Measurements from ENCODE around the gene ADRM1.

DNA sequence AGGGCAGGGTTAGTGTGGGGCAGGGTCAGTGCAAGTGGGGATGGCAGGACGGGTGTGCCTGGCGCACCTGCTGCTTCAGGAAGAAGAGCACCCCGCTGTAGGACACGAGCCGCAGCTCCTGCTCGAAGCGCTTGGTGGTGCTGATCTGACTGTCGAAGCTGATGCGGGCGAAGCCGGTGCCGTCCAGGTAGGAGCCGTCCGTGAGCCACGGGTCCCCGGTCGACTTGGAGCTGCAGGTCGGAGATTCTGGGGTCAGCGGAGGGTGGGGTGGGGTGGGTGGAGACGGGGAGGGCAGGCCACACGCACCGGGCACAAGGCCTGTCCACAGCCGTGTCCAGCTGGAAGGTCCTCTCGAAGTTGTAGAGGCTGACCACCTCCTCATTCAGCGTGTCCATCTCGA lies 10.2 kb downstream of the ADRM1 start:
- TF ChIP-seq, protein P1, sequence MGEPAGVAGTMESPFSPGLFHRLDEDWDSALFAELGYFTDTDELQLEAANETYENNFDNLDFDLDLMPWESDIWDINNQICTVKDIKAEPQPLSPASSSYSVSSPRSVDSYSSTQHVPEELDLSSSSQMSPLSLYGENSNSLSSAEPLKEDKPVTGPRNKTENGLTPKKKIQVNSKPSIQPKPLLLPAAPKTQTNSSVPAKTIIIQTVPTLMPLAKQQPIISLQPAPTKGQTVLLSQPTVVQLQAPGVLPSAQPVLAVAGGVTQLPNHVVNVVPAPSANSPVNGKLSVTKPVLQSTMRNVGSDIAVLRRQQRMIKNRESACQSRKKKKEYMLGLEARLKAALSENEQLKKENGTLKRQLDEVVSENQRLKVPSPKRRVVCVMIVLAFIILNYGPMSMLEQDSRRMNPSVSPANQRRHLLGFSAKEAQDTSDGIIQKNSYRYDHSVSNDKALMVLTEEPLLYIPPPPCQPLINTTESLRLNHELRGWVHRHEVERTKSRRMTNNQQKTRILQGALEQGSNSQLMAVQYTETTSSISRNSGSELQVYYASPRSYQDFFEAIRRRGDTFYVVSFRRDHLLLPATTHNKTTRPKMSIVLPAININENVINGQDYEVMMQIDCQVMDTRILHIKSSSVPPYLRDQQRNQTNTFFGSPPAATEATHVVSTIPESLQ (CRISPR knock-in tag; IDR thresholded peaks at IDR 0.05) = no peak
- TF ChIP-seq GTF2I (CRISPR knock-in tag; conservative IDR thresholded peaks at IDR 0.05) = no peak
- TF ChIP-seq, protein P2, sequence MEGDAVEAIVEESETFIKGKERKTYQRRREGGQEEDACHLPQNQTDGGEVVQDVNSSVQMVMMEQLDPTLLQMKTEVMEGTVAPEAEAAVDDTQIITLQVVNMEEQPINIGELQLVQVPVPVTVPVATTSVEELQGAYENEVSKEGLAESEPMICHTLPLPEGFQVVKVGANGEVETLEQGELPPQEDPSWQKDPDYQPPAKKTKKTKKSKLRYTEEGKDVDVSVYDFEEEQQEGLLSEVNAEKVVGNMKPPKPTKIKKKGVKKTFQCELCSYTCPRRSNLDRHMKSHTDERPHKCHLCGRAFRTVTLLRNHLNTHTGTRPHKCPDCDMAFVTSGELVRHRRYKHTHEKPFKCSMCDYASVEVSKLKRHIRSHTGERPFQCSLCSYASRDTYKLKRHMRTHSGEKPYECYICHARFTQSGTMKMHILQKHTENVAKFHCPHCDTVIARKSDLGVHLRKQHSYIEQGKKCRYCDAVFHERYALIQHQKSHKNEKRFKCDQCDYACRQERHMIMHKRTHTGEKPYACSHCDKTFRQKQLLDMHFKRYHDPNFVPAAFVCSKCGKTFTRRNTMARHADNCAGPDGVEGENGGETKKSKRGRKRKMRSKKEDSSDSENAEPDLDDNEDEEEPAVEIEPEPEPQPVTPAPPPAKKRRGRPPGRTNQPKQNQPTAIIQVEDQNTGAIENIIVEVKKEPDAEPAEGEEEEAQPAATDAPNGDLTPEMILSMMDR (IDR thresholded peaks at IDR 0.05) = no peak
- TF ChIP-seq CREB1 (CRISPR knock-in tag; IDR thresholded peaks at IDR 0.05) = no peak
- no peak for TF ChIP-seq TEAD4 (CRISPR knock-in tag; IDR thresholded peaks at IDR 0.05)
- no peak for TF ChIP-seq TCF7 (CRISPR knock-in tag; IDR thresholded peaks at IDR 0.05; ENCODE audit: low read depth)
- TF ChIP-seq ZNF416 (CRISPR knock-in tag; IDR thresholded peaks at IDR 0.05) = no peak
- no peak for TF ChIP-seq MYBL2 (CRISPR knock-in tag; IDR thresholded peaks at IDR 0.05)
